ENCODE measurements around the gene DENND6A.
"Not testable (repeated sequence)": the region's sequence is repeated elsewhere in the genome, so short reads cannot be mapped to it uniquely, and the experiment has no call there.

Gene DENND6A

GRCh38 chr3:57627976-57628375, 64.9 kb downstream of the DENND6A start:
- no peak for DNase-seq

- DNase-seq = no peak
These were observed 68.1 kb downstream of the DENND6A start for GRCh38 chr3:57624801-57625200.

GRCh38 chr3:57622362-57622761, 70.5 kb downstream of the DENND6A start:
- no peak for DNase-seq

- DNase-seq = no peak
These were observed 75.1 kb downstream of the DENND6A start for GRCh38 chr3:57617739-57618138.

GRCh38 chr3:57616233-57616632, 76.6 kb downstream of the DENND6A start:
- DNase-seq = no peak

- not testable (repeated sequence) for DNase-seq
These were observed 81.0 kb downstream of the DENND6A start for GRCh38 chr3:57611870-57612269.

- DNase-seq = no peak
These were observed 87.2 kb downstream of the DENND6A start for GRCh38 chr3:57605683-57606082.

GRCh38 chr3:57604971-57605370, 87.9 kb downstream of the DENND6A start:
- DNase-seq = no peak

- no peak for DNase-seq
These were observed 92.7 kb downstream of the DENND6A start for GRCh38 chr3:57600195-57600594.

- no peak for DNase-seq
These were observed 94.0 kb downstream of the DENND6A start for GRCh38 chr3:57598765-57599360.

- DNase-seq = peak; percentile 100
These were observed 95.6 kb downstream of the DENND6A start, which contains the start of gene ARF4 for GRCh38 chr3:57597127-57597923. ARF4 (minus strand) TSS chr3:57597344; CDS start chr3:57597140, 204 bp downstream.

- peak; percentile 82 for DNase-seq
These were observed 96.3 kb downstream of the DENND6A start for GRCh38 chr3:57596495-57597126.

GRCh38 chr3:57594576-57594975, 98.3 kb downstream of the DENND6A start:
- no peak for DNase-seq

- DNase-seq = no peak
These were observed 98.7 kb downstream of the DENND6A start for GRCh38 chr3:57594144-57594543.

- no peak for DNase-seq
These were observed 100.6 kb downstream of the DENND6A start for GRCh38 chr3:57592306-57592705.

GRCh38 chr3:57587905-57588304, 105.0 kb downstream of the DENND6A start:
- no peak for DNase-seq

- no peak for DNase-seq
These were observed 106.1 kb downstream of the DENND6A start for GRCh38 chr3:57586778-57587177.

- no peak for DNase-seq
These were observed 109.3 kb downstream of the DENND6A start for GRCh38 chr3:57583544-57583943.

GRCh38 chr3:57582474-57583168, 110.3 kb downstream of the DENND6A start:
- DNase-seq = no peak

GRCh38 chr3:57577801-57578200, 115.1 kb downstream of the DENND6A start:
- DNase-seq = no peak

GRCh38 chr3:57575966-57576626, 116.8 kb downstream of the DENND6A start:
- DNase-seq = no peak

Measured in right forelimb (tissue), 1 donor.